ENCODE measurements around the gene XPO6. TPM values are rescaled to one million over a fixed set of nuclear protein-coding genes. Genes with fewer than 3 reads are reported as not detected.

The XPO6 gene
- polyA plus RNA-seq, 6 donors from 2014 or later: 34.0 to 59.1 (median 56.1) TPM

- H3K4me1 Mint-ChIP-seq: peaks cover 39 to 76% (median 57%) of the 10 kb centered on the region in 3 donors
- peak overlapping the region in 6 of 8 donors; percentile 18 to 83 (median 73) for H3K4me3 Mint-ChIP-seq
- H3K27ac Mint-ChIP-seq: peak overlapping the region; percentile 84 to 98 (median 89)
- peaks cover 0 to 3% (median 0%) of the 10 kb centered on the region in 7 donors for H3K9me3 Mint-ChIP-seq
- peaks cover 26 to 32% of the 10 kb centered on the region in 2 donors for H3K36me3 Mint-ChIP-seq
- ATAC-seq (ENCODE audit: low read depth in 2 of 2) (no peak), DNase-seq (no peak)
- no peaks in the 10 kb centered on the region for H3K27me3 Mint-ChIP-seq
Observed at GRCh38 chr16:28179354-28179753, 32.4 kb downstream of the XPO6 start.

GRCh38 chr16:28175715-28176114 lies 36.0 kb downstream of the XPO6 start:
- no peak overlapping the region for H3K4me3 Mint-ChIP-seq
- H3K27me3 Mint-ChIP-seq: no peaks in the 10 kb centered on the region
- peaks cover 24 to 31% of the 10 kb centered on the region in 2 donors for H3K36me3 Mint-ChIP-seq
- H3K4me1 Mint-ChIP-seq: peaks cover 27 to 40% (median 39%) of the 10 kb centered on the region in 3 donors
- peak overlapping the region in 1 of 6 donors; percentile 32 for H3K27ac Mint-ChIP-seq
- no peaks in the 10 kb centered on the region for H3K9me3 Mint-ChIP-seq
- ATAC-seq (ENCODE audit: low read depth in 2 of 2) (no peak), DNase-seq (no peak)

- H3K36me3 Mint-ChIP-seq: peaks cover 34 to 36% of the 10 kb centered on the region in 2 donors
- no peak overlapping the region for H3K4me3 Mint-ChIP-seq
- no peaks in the 10 kb centered on the region for H3K27me3 Mint-ChIP-seq
Observed at GRCh38 chr16:28172336-28172735, 39.4 kb downstream of the XPO6 start.

GRCh38 chr16:28171816-28172215 lies 39.9 kb downstream of the XPO6 start:
- Mint-ChIP-seq H3K36me3 (peaks cover 36 to 39% of the 10 kb centered on the region in 2 donors), H3K27ac (peak overlapping the region in 3 of 6 donors; percentile 5 to 47 (median 28)), H3K27me3 (no peaks in the 10 kb centered on the region), H3K4me3 (no peak overlapping the region), H3K9me3 (no peaks in the 10 kb centered on the region), H3K4me1 (peaks cover 27 to 51% (median 34%) of the 10 kb centered on the region in 3 donors)
- DNase-seq: no peak
- ATAC-seq (ENCODE audit: low read depth in 2 of 2): no peak

More at GRCh38 chr16:28172336-28172735, 39.4 kb downstream of the XPO6 start:
- peaks cover 22 to 46% (median 29%) of the 10 kb centered on the region in 3 donors for H3K4me1 Mint-ChIP-seq
- no peaks in the 10 kb centered on the region for H3K9me3 Mint-ChIP-seq
- DNase-seq (no peak), ATAC-seq (ENCODE audit: low read depth in 2 of 2) (no peak)
- H3K27ac Mint-ChIP-seq: peak overlapping the region in 2 of 6 donors; percentile 38 to 47

GRCh38 chr16:28168991-28169554 lies 42.7 kb downstream of the XPO6 start:
- no peaks in the 10 kb centered on the region for H3K27me3 Mint-ChIP-seq
- no peak for DNase-seq
- peak overlapping the region in 2 of 8 donors; percentile 39 to 42 for H3K4me3 Mint-ChIP-seq
- peaks cover 27 to 32% of the 10 kb centered on the region in 2 donors for H3K36me3 Mint-ChIP-seq
- ATAC-seq (ENCODE audit: low read depth in 2 of 2): no peak
- H3K4me1 Mint-ChIP-seq: peaks cover 38 to 61% (median 41%) of the 10 kb centered on the region in 3 donors
- no peaks in the 10 kb centered on the region for H3K9me3 Mint-ChIP-seq
- H3K27ac Mint-ChIP-seq: peak overlapping the region; percentile 31 to 89 (median 80)

GRCh38 chr16:28167730-28168129 lies 44.0 kb downstream of the XPO6 start:
- Mint-ChIP-seq H3K36me3 (peaks cover 23 to 37% of the 10 kb centered on the region in 2 donors), H3K27ac (peak overlapping the region in 4 of 6 donors; percentile 58 to 86 (median 70)), H3K9me3 (no peaks in the 10 kb centered on the region), H3K27me3 (no peaks in the 10 kb centered on the region), H3K4me3 (no peak overlapping the region), H3K4me1 (peaks cover 48 to 71% (median 52%) of the 10 kb centered on the region in 3 donors)
- ATAC-seq (ENCODE audit: low read depth in 2 of 2): no peak
- DNase-seq: no peak

- peak overlapping the region in 4 of 8 donors; percentile 12 to 36 (median 28) for H3K4me3 Mint-ChIP-seq
- H3K27ac Mint-ChIP-seq: peak overlapping the region in 4 of 6 donors; percentile 2 to 90 (median 84)
- peaks cover 23 to 33% of the 10 kb centered on the region in 2 donors for H3K36me3 Mint-ChIP-seq
- H3K27me3 Mint-ChIP-seq: no peaks in the 10 kb centered on the region
- no peaks in the 10 kb centered on the region for H3K9me3 Mint-ChIP-seq
- H3K4me1 Mint-ChIP-seq: peaks cover 50 to 69% (median 57%) of the 10 kb centered on the region in 3 donors
- DNase-seq: no peak
- ATAC-seq (ENCODE audit: low read depth in 2 of 2): no peak
Observed at GRCh38 chr16:28167221-28167620, 44.5 kb downstream of the XPO6 start.

GRCh38 chr16:28166394-28167208 lies 45.2 kb downstream of the XPO6 start:
- no peak for DNase-seq
- H3K36me3 Mint-ChIP-seq: peaks cover 23 to 33% of the 10 kb centered on the region in 2 donors
- peaks cover 50 to 69% (median 62%) of the 10 kb centered on the region in 3 donors for H3K4me1 Mint-ChIP-seq
- H3K27ac Mint-ChIP-seq: peak overlapping the region in 5 of 6 donors; percentile 81 to 90 (median 84)
- peak overlapping the region in 7 of 8 donors; percentile 26 to 87 (median 43) for H3K4me3 Mint-ChIP-seq
- ATAC-seq (ENCODE audit: low read depth in 2 of 2): no peak
- H3K27me3 Mint-ChIP-seq: no peaks in the 10 kb centered on the region
- H3K9me3 Mint-ChIP-seq: no peaks in the 10 kb centered on the region

- peak overlapping the region in 5 of 6 donors; percentile 2 to 90 (median 81) for H3K27ac Mint-ChIP-seq
- DNase-seq: peak; percentile 30
- no peaks in the 10 kb centered on the region for H3K27me3 Mint-ChIP-seq
- H3K36me3 Mint-ChIP-seq: peaks cover 23 to 34% of the 10 kb centered on the region in 2 donors
- ATAC-seq (ENCODE audit: low read depth in 2 of 2): peak; percentile 62 to 65
- H3K4me1 Mint-ChIP-seq: peaks cover 52 to 70% (median 70%) of the 10 kb centered on the region in 3 donors
- peak overlapping the region; percentile 4 to 87 (median 66) for H3K4me3 Mint-ChIP-seq
- H3K9me3 Mint-ChIP-seq: no peaks in the 10 kb centered on the region
Observed at GRCh38 chr16:28165598-28165997, 46.2 kb downstream of the XPO6 start.

GRCh38 chr16:28164140-28164539 lies 47.6 kb downstream of the XPO6 start:
- no peak for DNase-seq
- no peaks in the 10 kb centered on the region for H3K27me3 Mint-ChIP-seq
- peak overlapping the region in 4 of 6 donors; percentile 42 to 97 (median 64) for H3K27ac Mint-ChIP-seq
- no peak overlapping the region for H3K4me3 Mint-ChIP-seq
- ATAC-seq (ENCODE audit: low read depth in 2 of 2): no peak
- peaks cover 25 to 32% of the 10 kb centered on the region in 2 donors for H3K36me3 Mint-ChIP-seq
- no peaks in the 10 kb centered on the region for H3K9me3 Mint-ChIP-seq
- peaks cover 55 to 73% (median 71%) of the 10 kb centered on the region in 3 donors for H3K4me1 Mint-ChIP-seq

- Mint-ChIP-seq H3K36me3 (peaks cover 23 to 29% of the 10 kb centered on the region in 2 donors), H3K27ac (peak overlapping the region in 5 of 6 donors; percentile 67 to 97 (median 81)), H3K9me3 (no peaks in the 10 kb centered on the region), H3K27me3 (no peaks in the 10 kb centered on the region), H3K4me3 (peak overlapping the region in 1 of 8 donors; percentile 21), H3K4me1 (peaks cover 57 to 73% (median 71%) of the 10 kb centered on the region in 3 donors)
- ATAC-seq (ENCODE audit: low read depth in 2 of 2): no peak
- DNase-seq: no peak
Observed at GRCh38 chr16:28163699-28164098, 48.1 kb downstream of the XPO6 start.

GRCh38 chr16:28162326-28162877 lies 49.4 kb downstream of the XPO6 start:
- H3K9me3 Mint-ChIP-seq: no peaks in the 10 kb centered on the region
- H3K27ac Mint-ChIP-seq: peak overlapping the region in 4 of 6 donors; percentile 59 to 97 (median 78)
- ATAC-seq (ENCODE audit: low read depth in 2 of 2) (no peak), DNase-seq (no peak)
- no peak overlapping the region for H3K4me3 Mint-ChIP-seq
- peaks cover 64 to 81% (median 72%) of the 10 kb centered on the region in 3 donors for H3K4me1 Mint-ChIP-seq
- no peaks in the 10 kb centered on the region for H3K27me3 Mint-ChIP-seq
- H3K36me3 Mint-ChIP-seq: peaks cover 19 to 27% of the 10 kb centered on the region in 2 donors

- DNase-seq: no peak
- H3K27ac Mint-ChIP-seq: peak overlapping the region in 4 of 6 donors; percentile 27 to 84 (median 40)
- no peak overlapping the region for H3K4me3 Mint-ChIP-seq
- H3K4me1 Mint-ChIP-seq: peaks cover 62 to 80% (median 72%) of the 10 kb centered on the region in 3 donors
- ATAC-seq (ENCODE audit: low read depth in 2 of 2): no peak
- no peaks in the 10 kb centered on the region for H3K9me3 Mint-ChIP-seq
- peaks cover 11 to 19% of the 10 kb centered on the region in 2 donors for H3K36me3 Mint-ChIP-seq
- no peaks in the 10 kb centered on the region for H3K27me3 Mint-ChIP-seq
Observed at GRCh38 chr16:28161626-28162025, 50.1 kb downstream of the XPO6 start.

All from naive B cell (primary cell).